GM21825 (cell line): ENCODE results near the gene EFCAB3.
"Not testable (repeated sequence)": the region's sequence is repeated elsewhere in the genome, so short reads cannot be mapped to it uniquely, and the experiment has no call there.

ENCODE experiments used
- ATAC-seq: cut with Tn5 transposase; IDR thresholded peaks from one replicate; pipeline ENCODE4 v1.9.1; 2021; ENCODE audit warnings: mild to moderate bottlenecking, moderate library complexity; ENCODE audit not compliant: unreplicated experiment

The EFCAB3 gene

GRCh38 chr17:62380253-62380652, at the start of gene EFCAB3:
TSS of gene EFCAB3 (plus strand) at chr17:62380553. CDS start at chr17:62382980, 2,427 bp downstream.
- ATAC-seq, result no peak

- ATAC-seq, result no peak
These were observed 43.8 kb upstream of the EFCAB3 start for GRCh38 chr17:62336527-62336926.

GRCh38 chr17:62343764-62344270, 36.5 kb upstream of the EFCAB3 start:
- no peak for ATAC-seq

- ATAC-seq, result no peak
These were observed 29.2 kb upstream of the EFCAB3 start for GRCh38 chr17:62351176-62351575.

GRCh38 chr17:62366191-62366590, 14.2 kb upstream of the EFCAB3 start:
- no peak for ATAC-seq

- ATAC-seq, result no peak
These were observed 1.2 kb downstream of the EFCAB3 start for GRCh38 chr17:62381561-62381960.

- no peak for ATAC-seq
These were observed 8.5 kb downstream of the EFCAB3 start for GRCh38 chr17:62388856-62389255.

GRCh38 chr17:62392908-62393307, 12.6 kb downstream of the EFCAB3 start:
- ATAC-seq, result no peak

GRCh38 chr17:62398891-62399290, 18.5 kb downstream of the EFCAB3 start:
- no peak for ATAC-seq

GRCh38 chr17:62405451-62405850, 25.1 kb downstream of the EFCAB3 start:
- ATAC-seq, result no peak

- not testable (repeated sequence) for ATAC-seq
These were observed 32.7 kb downstream of the EFCAB3 start for GRCh38 chr17:62413090-62413489.

- ATAC-seq, result peak; percentile 93
These were observed 43.5 kb downstream of the EFCAB3 start, which contains the start of gene METTL2A for GRCh38 chr17:62423647-62424461. TSS of gene METTL2A (plus strand) at chr17:62423897. CDS start at chr17:62423903, 6 bp downstream.

GRCh38 chr17:62426214-62426613, 45.9 kb downstream of the EFCAB3 start:
- not testable (repeated sequence) for ATAC-seq

- not testable (repeated sequence) for ATAC-seq
These were observed 54.9 kb downstream of the EFCAB3 start for GRCh38 chr17:62435251-62435650.

- not testable (repeated sequence) for ATAC-seq
These were observed 60.8 kb downstream of the EFCAB3 start for GRCh38 chr17:62441181-62441580.

- no peak for ATAC-seq
These were observed 63.7 kb downstream of the EFCAB3 start for GRCh38 chr17:62444063-62444462.

GRCh38 chr17:62445791-62446190, 65.4 kb downstream of the EFCAB3 start:
- not testable (repeated sequence) for ATAC-seq

- not testable (repeated sequence) for ATAC-seq
These were observed 71.8 kb downstream of the EFCAB3 start for GRCh38 chr17:62452195-62452594.

- ATAC-seq, result not testable (repeated sequence)
These were observed 72.7 kb downstream of the EFCAB3 start for GRCh38 chr17:62453041-62453440.

- peak; percentile 32 for ATAC-seq
These were observed 73.3 kb downstream of the EFCAB3 start for GRCh38 chr17:62453656-62454055.

GRCh38 chr17:62454111-62454510, 73.8 kb downstream of the EFCAB3 start:
- peak; percentile 66 for ATAC-seq

- ATAC-seq, result no peak
These were observed 75.7 kb downstream of the EFCAB3 start for GRCh38 chr17:62456016-62456415.
